Upper lobe of left lung (tissue), 4 donors: ENCODE measurements around the gene RWDD2A.

Experiments
- CTCF ChIP-seq, 6 experiments: fragments of 450-650 bp in 4 of 6; fragments of 200-600 bp in 2 of 6; sonication (generic) in 2 of 6; IDR thresholded peaks; one replicate each; pipeline ENCODE4 v1.5.1; 2016 to 2019; ENCODE audit warnings: antibody characterized with exemption in 6 of 6
- POLR2A ChIP-seq, 4 donors: fragments of 450-650 bp; IDR thresholded peaks; one replicate each; pipeline ENCODE4 v1.5.1; 2016 to 2017; ENCODE audit warnings: antibody characterized with exemption in 4 of 4, mild to moderate bottlenecking in 2 of 4
- POLR2AphosphoS5 ChIP-seq, 2 donors: sonication (generic); formaldehyde crosslinking; IDR thresholded peaks; one replicate each; pipeline ENCODE4 v1.5.1; 2017; ENCODE audit warnings: antibody characterized with exemption in 2 of 2

- TF ChIP-seq CTCF (IDR thresholded peaks at IDR 0.05) (no peak), POLR2AphosphoS5 (IDR thresholded peaks at IDR 0.05) (no peak), POLR2A (IDR thresholded peaks at IDR 0.05) (no peak)
These were observed 24.1 kb upstream of the RWDD2A start for GRCh38 chr6:83169106-83169505.
